ENCODE results near the gene DUOX2. TPM values are rescaled to one million over a fixed set of nuclear protein-coding genes. Genes with fewer than 3 reads are reported as not detected.

DUOX2 gene
- total and polyA plus RNA-seq, 2 donors (not counting 1 experiment from before 2014, with no cell fraction given): 0.32 TPM; not detected in 1

DNA sequence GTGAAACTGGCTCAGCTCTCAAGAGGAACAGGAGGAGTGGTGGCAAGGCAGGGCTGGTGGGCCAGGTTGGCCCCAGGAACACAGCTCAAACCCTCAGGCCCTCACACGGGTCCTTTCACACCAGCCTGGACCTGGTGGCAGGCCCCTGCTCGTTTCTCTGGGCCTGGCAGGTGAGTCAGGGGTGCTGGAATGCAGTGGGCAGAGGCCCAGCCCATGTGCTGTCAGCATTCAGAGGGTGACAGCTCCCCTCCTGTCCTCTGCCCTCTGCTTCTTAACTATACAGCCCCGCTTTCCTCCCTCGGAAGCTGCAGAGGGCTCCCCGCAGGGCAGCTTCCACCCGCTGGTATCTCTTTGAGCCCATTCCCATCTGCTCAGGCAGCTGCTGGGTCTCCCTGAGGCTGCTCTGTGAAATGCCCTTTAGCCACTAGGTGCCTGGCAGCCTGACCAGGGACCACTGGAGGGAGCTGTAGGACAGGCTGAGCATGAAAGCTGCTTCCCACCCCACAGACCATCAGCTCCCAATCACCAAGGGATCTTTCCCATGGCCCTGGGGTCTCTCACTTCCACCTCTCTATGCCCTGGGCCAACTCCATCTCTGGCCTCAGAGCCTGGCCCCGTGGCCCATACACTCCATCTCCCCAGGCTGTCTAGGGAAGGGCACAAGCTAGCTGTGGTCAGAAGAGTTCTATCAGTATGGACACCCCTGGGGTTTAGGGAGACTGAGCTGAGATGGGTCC, 49.0 kb upstream of the DUOX2 start:
- ChIA-PET CTCF (interaction anchor here (0.6 to 8.5 kb wide), 47 partner anchors 9 to 449 kb away, joined by 3 to 128 read pairs (median 4); partner anchors contain the start of genes BLOC1S6 and SHF), POLR2A (interaction anchor here (0.5 kb wide), 1 partner anchor 111 kb away, joined by 4 read pairs; no protein-coding TSS in a partner anchor)
- WGBS (ENCODE audit: insufficient coverage): 16% methylated on average over 6 of the region's 7 CpGs
- no peaks in the 10 kb centered on the region for H3K27me3 Mint-ChIP-seq
- H3K4me2 ChIP-seq (replicated peaks; ENCODE audit: low read depth, low read length, poor library complexity, severe bottlenecking): no peak overlapping the region
- H3K79me2 ChIP-seq (ENCODE audit: control insufficient read depth, insufficient read depth, low read length): peaks cover 46% of the 10 kb centered on the region
- H3K9me3 ChIP-seq (ENCODE audit: control extremely low read depth in 1 of 3, control insufficient read depth in 2 of 3, insufficient read depth in 1 of 3, low read length in 2 of 3): no peaks in the 10 kb centered on the region
- H3K27me3 ChIP-seq (replicated peaks in 1 of 4; ENCODE audit: control extremely low read depth in 1 of 4, control insufficient read depth in 3 of 4, insufficient read depth in 4 of 4, low read length in 3 of 4): no peaks in the 10 kb centered on the region
- peaks cover 18% of the 10 kb centered on the region for H3K4me1 Mint-ChIP-seq
- H3K27ac ChIP-seq (ENCODE audit: low read length in 2 of 2): no peak overlapping the region
- peaks cover 12 to 32% of the 10 kb centered on the region in 2 donors for H3K4me1 ChIP-seq (ENCODE audit: control insufficient read depth in 2 of 2, insufficient read depth in 2 of 2, low read length in 2 of 2)
- H3K4me3 ChIP-seq (ENCODE audit: control extremely low read depth in 1 of 5, extremely low read depth in 1 of 5, insufficient read depth in 1 of 5, low read depth in 2 of 5, low read length in 4 of 5): no peak overlapping the region
- no peak overlapping the region for H3K27ac Mint-ChIP-seq
- no peak overlapping the region for H3K9ac ChIP-seq (ENCODE audit: low read length)
- ATAC-seq (ENCODE audit: low read depth) (peak; percentile 18), DNase-seq (peak; percentile 76)
- H3K9me3 Mint-ChIP-seq (ENCODE audit: insufficient read depth): no peaks in the 10 kb centered on the region
- intact Hi-C loops (cut with micrococcal nuclease): loop anchor here (1.0 to 2.0 kb wide), 3 partner anchors 106 to 294 kb away; no protein-coding TSS in a partner anchor
- no peak overlapping the region for H2AFZ ChIP-seq (ENCODE audit: insufficient read depth, low read depth, low read length, poor library complexity, severe bottlenecking)
- H3K4me3 Mint-ChIP-seq: no peak overlapping the region
- H3K36me3 ChIP-seq (replicated peaks in 1 of 2; ENCODE audit: control extremely low read depth in 1 of 2, control insufficient read depth in 1 of 2, extremely low read depth in 1 of 2, insufficient read depth in 2 of 2, low read length in 1 of 2): no peaks in the 10 kb centered on the region
- no peak for TF ChIP-seq EZH2 (IDR thresholded peaks at IDR 0.05; ENCODE audit: borderline replicate concordance, insufficient read depth, low read depth, low read length, poor library complexity, severe bottlenecking)
- TF ChIP-seq, protein P1, sequence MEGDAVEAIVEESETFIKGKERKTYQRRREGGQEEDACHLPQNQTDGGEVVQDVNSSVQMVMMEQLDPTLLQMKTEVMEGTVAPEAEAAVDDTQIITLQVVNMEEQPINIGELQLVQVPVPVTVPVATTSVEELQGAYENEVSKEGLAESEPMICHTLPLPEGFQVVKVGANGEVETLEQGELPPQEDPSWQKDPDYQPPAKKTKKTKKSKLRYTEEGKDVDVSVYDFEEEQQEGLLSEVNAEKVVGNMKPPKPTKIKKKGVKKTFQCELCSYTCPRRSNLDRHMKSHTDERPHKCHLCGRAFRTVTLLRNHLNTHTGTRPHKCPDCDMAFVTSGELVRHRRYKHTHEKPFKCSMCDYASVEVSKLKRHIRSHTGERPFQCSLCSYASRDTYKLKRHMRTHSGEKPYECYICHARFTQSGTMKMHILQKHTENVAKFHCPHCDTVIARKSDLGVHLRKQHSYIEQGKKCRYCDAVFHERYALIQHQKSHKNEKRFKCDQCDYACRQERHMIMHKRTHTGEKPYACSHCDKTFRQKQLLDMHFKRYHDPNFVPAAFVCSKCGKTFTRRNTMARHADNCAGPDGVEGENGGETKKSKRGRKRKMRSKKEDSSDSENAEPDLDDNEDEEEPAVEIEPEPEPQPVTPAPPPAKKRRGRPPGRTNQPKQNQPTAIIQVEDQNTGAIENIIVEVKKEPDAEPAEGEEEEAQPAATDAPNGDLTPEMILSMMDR (IDR thresholded peaks at IDR 0.05): peak; percentile 75
- H4K20me1 ChIP-seq (ENCODE audit: control insufficient read depth, insufficient read depth, low read length, poor library complexity, severe bottlenecking): peaks cover 17% of the 10 kb centered on the region

DNA sequence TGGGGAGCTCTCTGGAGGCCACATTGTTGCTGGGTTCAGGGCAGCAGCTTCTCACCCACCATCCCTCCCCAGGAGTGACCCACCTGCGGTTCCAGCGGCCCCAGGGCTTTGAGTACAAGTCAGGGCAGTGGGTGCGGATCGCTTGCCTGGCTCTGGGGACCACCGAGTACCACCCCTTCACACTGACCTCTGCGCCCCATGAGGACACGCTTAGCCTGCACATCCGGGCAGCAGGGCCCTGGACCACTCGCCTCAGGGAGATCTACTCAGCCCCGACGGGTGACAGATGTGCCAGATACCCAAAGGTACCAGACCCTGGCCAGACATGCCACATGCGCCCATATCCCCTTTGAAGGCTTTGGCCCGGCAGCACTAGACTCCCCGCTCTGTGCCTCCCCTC, 47.7 kb upstream of the DUOX2 start:
- no peaks in the 10 kb centered on the region for H3K27me3 ChIP-seq (replicated peaks in 1 of 4; ENCODE audit: control extremely low read depth in 1 of 4, control insufficient read depth in 3 of 4, insufficient read depth in 4 of 4, low read length in 3 of 4)
- no peak for ATAC-seq (ENCODE audit: low read depth)
- H4K20me1 ChIP-seq (ENCODE audit: control insufficient read depth, insufficient read depth, low read length, poor library complexity, severe bottlenecking): peaks cover 17% of the 10 kb centered on the region
- H3K27ac ChIP-seq (ENCODE audit: low read length in 2 of 2): no peak overlapping the region
- ChIA-PET POLR2A (no interaction called here), CTCF (interaction anchor here (0.8 to 8.5 kb wide), 7 partner anchors 18 to 452 kb away, joined by 4 to 128 read pairs (median 8); a partner anchor contains a TSS)
- WGBS (ENCODE audit: insufficient coverage): 98% methylated on average over 12 of the region's 14 CpGs
- peaks cover 12 to 26% of the 10 kb centered on the region in 2 donors for H3K4me1 ChIP-seq (ENCODE audit: control insufficient read depth in 2 of 2, insufficient read depth in 2 of 2, low read length in 2 of 2)
- no peak for TF ChIP-seq EZH2 (IDR thresholded peaks at IDR 0.05; ENCODE audit: borderline replicate concordance, insufficient read depth, low read depth, low read length, poor library complexity, severe bottlenecking)
- TF ChIP-seq, protein P1 (IDR thresholded peaks at IDR 0.05): no peak
- no peak overlapping the region for H2AFZ ChIP-seq (ENCODE audit: insufficient read depth, low read depth, low read length, poor library complexity, severe bottlenecking)
- no peaks in the 10 kb centered on the region for H3K9me3 ChIP-seq (ENCODE audit: control extremely low read depth in 1 of 3, control insufficient read depth in 2 of 3, insufficient read depth in 1 of 3, low read length in 2 of 3)
- Mint-ChIP-seq H3K9me3 (ENCODE audit: insufficient read depth) (no peaks in the 10 kb centered on the region), H3K4me1 (peaks cover 16% of the 10 kb centered on the region), H3K4me3 (no peak overlapping the region), H3K27me3 (no peaks in the 10 kb centered on the region), H3K27ac (no peak overlapping the region)
- peaks cover 50% of the 10 kb centered on the region for H3K79me2 ChIP-seq (ENCODE audit: control insufficient read depth, insufficient read depth, low read length)
- H3K9ac ChIP-seq (ENCODE audit: low read length): no peak overlapping the region
- H3K36me3 ChIP-seq (replicated peaks in 1 of 2; ENCODE audit: control extremely low read depth in 1 of 2, control insufficient read depth in 1 of 2, extremely low read depth in 1 of 2, insufficient read depth in 2 of 2, low read length in 1 of 2): no peaks in the 10 kb centered on the region
- DNase-seq: no peak
- H3K4me3 ChIP-seq (ENCODE audit: control extremely low read depth in 1 of 5, extremely low read depth in 1 of 5, insufficient read depth in 1 of 5, low read depth in 2 of 5, low read length in 4 of 5): no peak overlapping the region
- no peak overlapping the region for H3K4me2 ChIP-seq (replicated peaks; ENCODE audit: low read depth, low read length, poor library complexity, severe bottlenecking)
- intact Hi-C loops (cut with micrococcal nuclease): loop anchor here (2.0 kb wide), 1 partner anchor 107 kb away; no protein-coding TSS in a partner anchor

All from B cell (primary cell).